GM21576 (cell line): ENCODE data around the gene C2CD4D.

Experiments used
- ATAC-seq: cut with Tn5 transposase; IDR thresholded peaks from one replicate; pipeline ENCODE4 v1.9.1; 2021; ENCODE audit warnings: mild to moderate bottlenecking, moderate library complexity; ENCODE audit not compliant: unreplicated experiment

The C2CD4D gene

GRCh38 chr1:151815716-151816327, 23.8 kb downstream of the C2CD4D start:
- ATAC-seq = no peak

- no peak for ATAC-seq
Observed at GRCh38 chr1:151814971-151815545, 24.6 kb downstream of the C2CD4D start.

DNA sequence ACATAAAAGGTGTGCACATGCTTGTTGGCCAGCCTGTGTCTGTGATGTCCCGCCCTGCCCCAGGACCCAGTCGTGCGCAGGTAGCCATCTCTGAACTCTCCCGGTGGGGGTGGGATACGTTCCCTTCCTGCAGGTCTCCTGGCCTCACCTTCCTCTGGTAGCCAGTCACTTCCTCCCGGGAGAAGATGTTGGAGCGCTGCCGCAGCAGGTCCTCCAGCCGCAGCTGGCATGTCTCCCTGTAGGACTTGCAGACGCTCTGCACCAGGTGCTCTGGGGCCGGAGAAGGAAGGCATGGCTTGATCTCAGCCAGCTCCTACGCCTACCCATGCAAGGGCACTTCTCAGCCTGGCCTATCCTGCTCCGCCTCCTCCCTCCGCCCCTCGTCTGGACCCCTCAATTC, 25.2 kb downstream of the C2CD4D start:
- no peak for ATAC-seq

GRCh38 chr1:151813271-151813977, 26.2 kb downstream of the C2CD4D start:
- ATAC-seq = no peak

GRCh38 chr1:151811181-151811580, 28.4 kb downstream of the C2CD4D start:
- ATAC-seq = no peak

- ATAC-seq = no peak
Observed at GRCh38 chr1:151809985-151810556, 29.5 kb downstream of the C2CD4D start.

DNA sequence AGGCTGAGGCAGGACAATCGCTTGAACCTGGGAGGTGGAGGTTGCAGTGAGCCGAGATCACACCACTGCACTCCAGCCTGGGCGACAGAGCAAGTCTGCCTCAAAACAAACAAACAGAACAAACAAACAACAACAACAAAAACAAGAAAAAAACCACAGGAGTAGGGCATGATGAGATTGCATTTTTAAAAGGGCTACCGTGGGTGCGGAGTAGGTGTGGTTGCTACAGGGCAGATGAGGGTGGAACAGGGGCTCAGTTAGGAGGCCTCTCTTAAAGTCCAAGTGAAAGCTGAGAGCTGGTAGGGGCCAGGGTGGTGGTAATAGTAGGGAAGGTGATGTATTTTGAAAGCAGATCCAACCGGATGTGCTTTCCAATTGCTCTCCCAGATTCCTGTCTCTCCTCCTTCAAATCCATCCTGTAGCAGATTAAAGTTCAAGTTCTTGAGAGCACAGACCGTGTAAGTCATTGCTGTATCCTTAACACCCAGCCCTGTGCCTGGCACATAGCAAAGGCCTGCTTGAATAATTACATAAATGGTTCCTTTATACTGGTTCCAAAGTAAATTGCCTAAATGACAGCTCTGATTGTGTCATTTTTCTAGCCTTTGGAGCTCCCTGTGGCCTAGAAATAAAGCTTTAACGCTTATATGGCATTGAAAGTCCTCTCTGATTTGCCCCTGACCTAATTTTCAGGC, 30.2 kb downstream of the C2CD4D start:
- no peak for ATAC-seq

DNA sequence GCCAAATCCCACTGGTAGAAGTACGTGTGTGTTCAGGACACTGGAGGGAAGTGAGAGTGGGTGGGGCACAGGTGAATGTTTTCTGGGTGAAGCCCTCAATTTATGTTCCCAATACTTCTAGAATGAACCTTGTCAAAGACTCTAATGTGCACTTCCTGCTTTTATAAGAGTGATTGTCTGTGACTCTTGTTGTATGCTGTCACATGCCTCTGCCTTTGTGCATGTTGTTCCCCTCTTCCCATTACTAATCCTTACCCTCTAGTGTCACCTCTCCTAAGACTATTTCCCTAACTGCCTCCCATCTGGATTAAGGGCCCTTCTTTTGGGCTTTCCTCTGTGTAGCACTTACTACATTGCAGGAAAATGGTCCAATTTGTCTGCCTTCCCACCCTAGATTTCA, 31.9 kb downstream of the C2CD4D start:
- ATAC-seq = no peak

DNA sequence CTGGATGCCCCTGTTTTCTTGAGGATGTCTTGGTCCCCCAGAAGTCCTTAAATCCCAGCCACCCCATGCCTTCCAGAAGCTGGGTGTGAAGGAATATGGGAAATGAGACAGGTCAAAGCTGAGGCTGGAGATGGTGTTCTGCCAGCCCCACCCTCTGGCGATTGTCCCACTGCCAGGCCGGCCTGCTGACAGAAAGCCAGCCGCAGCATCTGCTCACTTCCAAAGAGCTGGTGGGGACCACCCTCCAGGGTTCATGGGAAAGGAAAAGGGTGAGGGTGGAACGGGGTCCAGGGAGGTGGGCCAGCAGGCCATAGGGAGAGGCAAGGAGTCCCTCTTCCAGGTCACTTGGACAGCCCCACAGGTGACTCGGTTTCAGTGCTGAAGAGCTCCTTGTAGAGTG, 32.5 kb downstream of the C2CD4D start:
- ATAC-seq = no peak

- ATAC-seq = no peak
Observed at GRCh38 chr1:151806170-151806569, 33.5 kb downstream of the C2CD4D start.

- no peak for ATAC-seq
Observed at GRCh38 chr1:151805066-151805820, 34.4 kb downstream of the C2CD4D start, which contains the start of gene LINGO4. Gene LINGO4 (minus strand): TSS chr1:151805419. CDS start chr1:151802704, 2,715 bp downstream.

- no peak for ATAC-seq
Observed at GRCh38 chr1:151803915-151804314, 35.7 kb downstream of the C2CD4D start.

DNA sequence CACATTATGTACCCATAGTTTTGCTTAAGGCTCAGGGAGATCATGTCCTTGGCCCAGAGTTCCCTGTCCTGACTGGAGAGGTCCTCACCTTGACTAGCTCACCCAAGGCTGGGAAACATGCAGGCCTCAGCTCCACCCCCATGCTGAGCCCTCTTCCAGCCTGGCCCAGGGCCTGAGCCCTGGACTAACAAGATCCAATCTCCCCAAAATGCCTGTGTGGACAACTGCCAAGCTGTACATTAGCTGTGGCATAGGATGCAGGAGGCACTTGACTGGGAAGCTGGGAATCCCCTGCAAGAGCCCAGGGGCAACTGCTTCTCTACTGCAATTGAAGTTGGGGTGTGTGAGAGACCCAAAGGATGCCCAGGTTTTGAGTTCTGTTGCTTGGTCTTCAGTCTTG, 36.5 kb downstream of the C2CD4D start:
- no peak for ATAC-seq

- no peak for ATAC-seq
Observed at GRCh38 chr1:151802372-151802771, 37.2 kb downstream of the C2CD4D start.

- ATAC-seq = no peak
Observed at GRCh38 chr1:151801846-151802245, 37.8 kb downstream of the C2CD4D start.

DNA sequence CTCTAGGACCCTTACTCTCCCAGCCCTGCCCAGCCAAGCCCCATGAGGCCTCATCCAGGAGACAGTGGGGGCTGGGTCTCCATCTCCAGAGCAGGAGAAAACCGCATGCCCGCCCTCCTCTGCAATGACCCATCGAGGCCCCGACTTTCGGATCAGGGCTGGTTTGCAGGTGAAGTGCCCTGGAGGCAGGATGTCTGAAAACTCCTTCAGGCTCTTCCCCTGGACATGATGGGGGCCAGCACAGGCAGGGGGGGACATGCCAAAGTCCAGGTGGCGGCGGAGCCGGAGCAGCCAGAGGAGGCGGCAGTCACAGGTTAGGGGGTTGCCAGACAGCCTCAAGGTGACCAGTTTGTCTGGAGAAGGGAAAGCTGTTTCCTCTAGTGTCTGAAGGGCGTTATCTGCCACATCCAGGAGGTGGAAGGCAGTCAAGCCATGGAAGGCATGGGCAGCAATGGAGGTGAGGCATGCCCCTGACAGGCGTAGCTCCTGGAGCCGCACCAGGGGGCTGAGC, 38.3 kb downstream of the C2CD4D start:
- ATAC-seq = no peak

DNA sequence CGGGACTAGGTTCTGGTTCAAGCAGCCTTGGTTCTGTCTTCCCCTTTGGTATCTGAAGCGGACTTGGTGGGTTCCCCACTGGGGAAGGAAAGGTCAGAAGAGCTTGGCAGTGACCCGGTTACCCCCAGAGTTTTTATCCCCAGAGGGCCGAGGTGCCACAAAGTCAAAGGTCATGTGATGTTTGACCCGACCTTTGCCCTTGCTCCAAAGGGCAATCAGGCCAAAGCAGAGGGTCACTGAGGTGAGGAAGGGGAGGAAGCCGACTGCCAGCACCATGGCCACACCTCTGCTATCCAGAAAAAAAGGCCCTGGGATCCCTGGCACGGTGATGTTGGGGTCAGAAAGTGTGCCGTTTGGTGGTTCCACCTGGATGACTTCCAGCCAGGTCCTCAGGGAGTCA, 38.8 kb downstream of the C2CD4D start:
- no peak for ATAC-seq

GRCh38 chr1:151799179-151800022, 40.2 kb downstream of the C2CD4D start:
- ATAC-seq = no peak

- no peak for ATAC-seq
Observed at GRCh38 chr1:151798571-151798970, 41.0 kb downstream of the C2CD4D start.
